IPS-NIHi7 (cell line): ENCODE results near the gene IL17C.

Experiments used
- DNase-seq: peaks from one replicate; pipeline ENCODE4 v3.0.0; 2012; ENCODE audit warnings: mixed read lengths; ENCODE audit errors: extremely low spot score

The IL17C gene

DNA sequence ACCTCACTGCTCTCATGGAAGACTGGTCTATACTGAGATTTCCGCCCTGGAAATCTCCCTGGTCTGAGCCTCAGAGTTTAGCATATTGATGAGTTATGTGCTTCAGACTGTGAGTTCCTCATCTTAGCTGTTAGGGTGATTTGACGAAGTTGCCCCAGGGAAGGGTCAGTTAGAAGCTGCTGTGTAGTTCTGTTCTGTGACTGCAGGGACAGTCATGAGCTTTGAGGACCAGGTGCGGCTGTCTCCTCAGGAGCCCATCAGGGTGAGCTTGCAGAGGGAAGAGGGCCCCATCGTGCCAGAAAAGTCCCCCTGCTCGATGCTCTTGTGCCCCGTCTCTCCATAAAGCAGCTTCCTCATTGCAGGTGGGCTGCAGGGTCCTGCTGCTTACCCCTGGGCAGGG is 28.3 kb upstream of the IL17C start:
- DNase-seq: peak; percentile 62

DNA sequence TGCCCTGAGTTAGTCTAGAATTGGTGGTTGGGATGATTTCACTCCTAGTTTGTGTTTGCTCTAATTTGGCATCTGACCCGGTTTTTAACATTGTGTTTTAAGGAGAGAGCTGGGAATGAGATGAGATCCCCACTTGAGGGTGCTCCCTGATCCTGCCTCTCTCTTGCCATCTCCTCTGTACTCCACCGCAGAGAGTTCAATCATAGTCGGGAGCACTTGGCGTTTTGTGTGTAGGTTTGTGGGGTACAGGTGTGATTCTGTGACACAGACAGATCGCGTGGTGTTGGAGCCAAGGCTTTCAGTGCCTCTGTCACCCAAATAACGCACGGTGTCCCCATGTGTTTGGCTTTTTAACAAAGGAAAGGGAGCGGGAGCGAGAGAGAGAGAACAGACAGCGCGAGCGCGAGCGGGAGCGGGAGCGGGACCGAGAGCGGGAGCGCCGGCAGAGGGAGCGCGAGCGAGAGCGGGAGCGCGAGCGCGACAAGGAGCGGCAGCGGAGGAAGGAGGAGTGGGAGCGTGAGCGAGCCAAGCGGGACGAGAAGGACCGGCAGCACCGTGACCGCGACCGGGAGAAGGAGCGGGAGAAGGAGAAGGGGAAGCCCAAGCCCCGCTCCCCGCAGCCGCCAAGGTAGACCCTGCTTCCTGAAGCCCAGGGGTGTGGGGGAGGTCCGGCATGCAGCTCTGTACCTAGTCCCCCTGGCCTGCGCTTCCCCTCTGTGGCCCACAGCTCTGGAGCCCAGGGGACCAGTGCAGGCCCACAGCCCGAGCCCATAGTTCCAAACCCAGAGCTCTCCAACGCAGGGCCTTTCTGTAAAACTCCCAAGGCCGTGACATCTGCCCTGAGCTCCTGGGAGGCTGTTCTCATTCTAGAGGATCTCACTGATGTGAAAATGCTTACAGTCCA is 27.2 kb upstream of the IL17C start:
- DNase-seq: peak; percentile 86

DNA sequence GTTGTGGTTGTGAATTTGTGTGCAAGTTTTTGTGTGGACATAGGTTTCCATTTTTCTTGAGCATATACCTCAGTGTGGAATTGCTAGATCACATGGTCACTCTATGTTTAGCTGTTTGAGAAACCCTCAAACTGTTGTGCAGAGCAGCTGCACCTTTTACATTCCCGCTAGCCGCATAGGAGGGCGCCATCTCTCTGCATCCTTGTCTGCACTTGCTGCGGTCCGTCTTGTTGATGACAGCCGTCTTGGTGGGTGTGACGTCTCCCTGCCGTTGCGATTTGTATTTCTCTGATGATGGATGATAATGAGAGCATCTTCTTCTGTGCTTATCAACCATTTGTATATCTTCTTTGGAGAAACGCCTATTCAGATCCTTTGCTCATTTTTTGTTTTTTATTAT is 25.1 kb upstream of the IL17C start:
- no peak for DNase-seq

DNA sequence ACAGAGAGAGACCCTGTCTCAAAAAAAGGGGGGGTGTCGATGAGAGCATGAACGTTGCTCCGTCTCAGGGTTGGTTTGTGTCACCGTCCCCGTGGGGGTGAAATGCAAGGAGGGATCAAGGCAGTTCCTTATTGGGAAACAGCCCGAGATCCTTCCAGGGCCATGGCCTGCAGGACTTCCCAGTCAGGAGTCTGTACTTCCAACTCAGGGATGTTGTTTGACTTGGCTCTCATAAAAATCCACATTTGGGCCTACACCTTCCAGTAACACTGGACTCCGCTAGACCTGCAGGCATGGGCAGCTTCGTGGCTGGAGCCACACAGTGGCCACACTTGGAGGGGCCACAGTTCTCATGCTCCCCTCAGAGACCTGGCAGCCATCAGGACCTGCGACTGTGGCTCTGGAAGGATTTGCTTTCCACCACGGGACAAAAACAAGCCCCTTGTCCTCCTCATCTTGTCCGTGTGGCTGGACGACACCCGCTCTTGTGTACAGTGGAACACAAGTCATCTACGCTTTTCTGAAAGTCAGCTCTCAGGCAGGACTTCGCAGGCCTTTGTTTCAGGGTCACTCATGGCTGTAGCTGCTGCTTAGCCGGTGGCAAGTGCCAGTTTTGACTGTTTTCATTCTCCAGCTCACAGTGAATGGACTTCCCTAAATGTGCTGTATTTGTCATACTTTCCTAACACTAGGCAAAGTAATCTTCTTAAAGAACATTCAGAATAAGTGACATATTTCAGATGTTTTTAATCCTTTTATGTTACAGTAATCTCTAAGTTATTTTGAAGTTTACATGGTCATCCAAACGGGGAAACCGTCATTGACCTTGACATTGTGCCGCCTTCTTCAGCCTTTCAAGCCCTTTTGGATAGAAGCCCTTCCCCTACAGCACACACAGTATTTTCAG is 24.2 kb upstream of the IL17C start:
- no peak for DNase-seq

DNA sequence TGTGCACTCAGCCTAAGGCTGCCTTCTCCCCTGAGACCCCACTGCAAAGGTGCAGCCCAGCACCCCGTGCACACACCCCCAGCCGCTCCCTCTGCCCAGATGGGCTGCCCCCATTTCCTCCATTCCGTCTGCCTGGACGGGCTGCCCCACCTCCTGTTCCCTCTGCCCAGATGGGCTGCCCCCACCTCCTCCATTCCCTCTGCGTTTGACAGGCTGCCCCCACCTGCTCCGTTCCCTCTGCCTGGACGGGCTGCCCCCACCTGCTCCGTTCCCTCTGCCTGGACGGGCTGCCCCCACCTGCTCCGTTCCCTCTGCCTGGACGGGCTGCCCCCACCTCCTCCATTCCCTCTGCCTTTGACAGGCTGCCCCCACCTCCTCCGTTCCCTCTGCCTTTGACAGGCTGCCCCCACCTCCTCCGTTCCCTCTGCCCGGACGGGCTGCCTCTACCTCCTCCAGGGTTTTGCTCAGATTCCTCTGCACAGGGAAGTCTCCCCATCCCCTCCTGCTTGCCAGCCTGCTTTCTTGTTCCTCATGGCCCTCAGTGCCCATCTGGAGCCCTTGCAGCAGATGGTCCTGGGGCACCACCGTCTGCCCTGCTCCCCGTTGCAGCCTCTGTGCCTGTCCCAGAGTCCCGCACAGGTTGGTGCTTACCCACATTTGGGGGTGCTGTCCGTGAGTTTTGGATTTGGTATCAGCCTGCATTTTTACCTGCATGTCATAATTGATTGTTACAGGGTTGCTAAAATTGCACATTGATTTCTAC is 23.4 kb upstream of the IL17C start:
- DNase-seq: no peak

DNA sequence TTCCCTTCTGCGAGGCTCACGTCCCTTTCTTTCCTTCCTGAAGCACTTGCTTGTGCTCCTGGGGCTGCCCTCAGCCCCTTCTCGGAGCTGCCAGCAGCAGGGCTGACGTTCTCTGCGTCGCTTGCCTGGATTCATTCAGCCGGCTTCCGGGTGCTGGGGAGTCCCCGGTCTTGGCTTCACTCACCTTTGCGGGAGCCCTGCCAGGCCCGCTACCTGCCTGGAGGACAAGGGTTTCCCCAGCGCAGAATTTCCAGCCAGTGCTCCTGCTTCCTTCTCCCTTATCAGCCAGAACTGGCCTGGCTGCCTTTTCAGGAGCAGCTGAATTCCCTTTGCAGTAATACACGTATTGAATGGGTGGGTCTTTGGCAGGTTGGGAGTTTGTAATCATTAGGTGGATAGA is 22.1 kb upstream of the IL17C start:
- DNase-seq: no peak

DNA sequence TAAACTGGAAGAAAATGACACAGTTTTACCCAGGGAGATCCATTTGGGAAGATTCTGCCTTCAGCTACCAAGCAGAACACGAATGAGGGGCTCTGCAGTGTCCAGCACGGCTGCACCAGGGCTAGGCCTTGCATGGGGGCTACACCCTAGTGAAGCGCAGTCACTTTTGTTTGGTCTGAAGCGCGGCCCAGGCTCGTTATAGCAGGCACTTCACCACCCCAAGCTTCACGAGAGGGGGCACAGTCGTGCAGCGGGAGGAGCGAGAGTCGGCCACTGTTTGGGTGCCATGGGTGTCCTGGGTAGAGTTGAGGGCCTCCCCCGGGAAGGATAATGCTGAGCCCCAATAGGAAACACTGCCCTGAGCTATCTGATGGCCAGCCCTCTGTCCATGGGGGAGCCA is 21.6 kb upstream of the IL17C start:
- no peak for DNase-seq

DNA sequence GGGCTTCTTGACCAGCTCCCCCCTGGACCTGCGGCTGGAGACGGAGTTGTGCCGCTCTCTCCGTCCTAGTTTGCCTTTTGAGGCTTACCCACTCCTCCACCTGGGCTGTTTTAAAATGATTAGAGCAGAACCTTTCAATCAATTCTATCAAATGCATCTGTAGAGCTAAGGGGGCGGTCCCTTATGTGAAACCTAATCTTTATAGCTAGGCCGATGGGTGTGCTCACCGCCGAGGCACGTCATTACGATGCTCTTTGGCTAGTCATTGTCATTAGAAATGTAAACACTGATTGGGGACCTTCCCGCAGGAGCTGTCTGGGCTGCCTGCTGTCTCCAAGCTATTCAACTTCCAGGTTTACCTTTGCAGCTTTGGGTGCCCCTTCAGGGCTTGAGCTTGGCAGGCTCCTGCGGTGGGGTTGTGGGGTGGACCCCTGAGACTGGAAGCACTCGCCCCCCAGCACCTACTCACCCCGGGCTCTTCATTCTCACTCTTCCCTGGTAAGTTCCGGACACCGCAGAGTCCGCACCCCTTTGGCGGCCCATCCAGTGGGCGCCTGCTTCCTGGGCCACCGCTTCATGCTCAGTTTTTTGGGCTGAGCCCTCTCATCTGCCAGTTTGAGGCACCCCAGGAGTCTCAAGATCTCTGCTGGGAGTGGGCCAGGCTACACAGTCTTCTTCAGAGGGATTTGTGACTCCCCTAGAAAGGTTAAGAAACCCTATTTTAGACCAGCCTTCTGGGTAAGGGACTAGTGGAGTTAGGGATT is 20.9 kb upstream of the IL17C start:
- DNase-seq: no peak

DNA sequence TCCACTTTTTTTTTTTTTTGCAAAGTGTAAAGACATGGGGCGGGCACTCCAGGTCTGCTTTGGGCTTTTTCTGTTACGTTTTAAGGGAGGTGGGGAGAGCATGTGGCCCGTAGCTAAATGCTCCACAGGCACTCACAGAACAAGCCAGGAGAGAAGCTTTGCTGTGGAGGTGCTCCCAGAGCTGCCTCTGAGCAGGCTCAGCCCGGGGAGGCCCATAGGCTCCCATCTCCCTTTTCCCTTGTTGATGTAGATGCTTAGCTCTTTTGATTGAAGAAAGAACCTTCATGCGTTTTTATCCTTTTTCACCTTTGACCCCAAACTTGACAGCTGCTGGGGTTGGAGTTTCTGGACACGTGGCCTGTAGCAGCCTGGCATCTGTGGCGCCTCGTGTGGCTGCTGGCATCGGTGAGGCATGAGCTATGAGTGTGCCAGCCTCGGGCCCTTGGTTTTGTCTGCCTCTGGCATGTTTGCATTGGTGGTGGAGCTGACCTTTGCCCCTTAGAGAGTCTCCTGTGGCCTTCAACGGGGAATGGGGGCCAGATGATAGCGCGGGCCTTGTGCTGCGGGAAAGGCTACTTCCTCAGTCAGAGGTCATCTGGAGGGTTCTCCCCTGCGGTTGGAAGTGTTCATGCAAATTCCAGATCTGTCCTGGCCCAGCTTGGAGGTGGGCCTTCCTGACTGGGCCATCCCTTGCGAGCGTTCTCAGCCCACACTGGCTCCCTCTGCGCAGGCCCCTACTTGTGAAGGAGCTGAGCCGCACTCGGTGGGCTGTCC is 20.0 kb upstream of the IL17C start:
- DNase-seq: no peak

DNA sequence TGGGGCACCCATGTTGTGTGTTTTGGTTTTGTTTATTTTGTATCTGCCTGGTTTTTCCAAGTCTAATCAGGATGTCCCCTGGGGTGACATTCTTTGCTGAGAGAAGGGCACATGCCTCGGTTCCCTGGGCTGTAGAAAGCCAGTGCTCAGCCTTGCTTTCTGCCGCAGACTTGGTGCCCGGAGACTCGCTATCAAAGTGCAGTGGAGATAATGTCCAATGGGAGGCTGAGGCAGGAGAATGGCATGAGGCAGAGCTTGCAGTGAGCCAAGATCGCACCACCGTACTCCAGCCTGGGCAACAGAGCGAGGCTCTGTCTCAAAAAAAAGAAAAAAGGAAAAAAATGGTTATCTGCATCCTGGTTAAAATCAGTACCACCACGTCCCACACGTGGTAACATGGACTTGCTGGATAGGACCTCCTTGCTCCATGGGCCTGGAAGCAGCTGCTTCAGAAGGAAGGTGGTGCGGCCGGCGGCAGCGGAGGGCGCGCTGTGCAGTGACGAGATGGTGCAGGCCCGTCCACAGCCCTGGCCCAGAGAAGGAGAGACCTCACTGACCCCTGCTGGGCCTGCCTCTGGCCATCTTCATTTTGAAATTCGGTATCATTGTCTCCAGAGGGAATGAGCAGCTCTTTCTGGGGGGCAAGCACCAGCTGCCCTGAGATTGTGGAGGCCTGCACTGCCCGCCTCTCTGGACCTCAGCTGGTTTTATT is 19.3 kb upstream of the IL17C start:
- DNase-seq: no peak

DNA sequence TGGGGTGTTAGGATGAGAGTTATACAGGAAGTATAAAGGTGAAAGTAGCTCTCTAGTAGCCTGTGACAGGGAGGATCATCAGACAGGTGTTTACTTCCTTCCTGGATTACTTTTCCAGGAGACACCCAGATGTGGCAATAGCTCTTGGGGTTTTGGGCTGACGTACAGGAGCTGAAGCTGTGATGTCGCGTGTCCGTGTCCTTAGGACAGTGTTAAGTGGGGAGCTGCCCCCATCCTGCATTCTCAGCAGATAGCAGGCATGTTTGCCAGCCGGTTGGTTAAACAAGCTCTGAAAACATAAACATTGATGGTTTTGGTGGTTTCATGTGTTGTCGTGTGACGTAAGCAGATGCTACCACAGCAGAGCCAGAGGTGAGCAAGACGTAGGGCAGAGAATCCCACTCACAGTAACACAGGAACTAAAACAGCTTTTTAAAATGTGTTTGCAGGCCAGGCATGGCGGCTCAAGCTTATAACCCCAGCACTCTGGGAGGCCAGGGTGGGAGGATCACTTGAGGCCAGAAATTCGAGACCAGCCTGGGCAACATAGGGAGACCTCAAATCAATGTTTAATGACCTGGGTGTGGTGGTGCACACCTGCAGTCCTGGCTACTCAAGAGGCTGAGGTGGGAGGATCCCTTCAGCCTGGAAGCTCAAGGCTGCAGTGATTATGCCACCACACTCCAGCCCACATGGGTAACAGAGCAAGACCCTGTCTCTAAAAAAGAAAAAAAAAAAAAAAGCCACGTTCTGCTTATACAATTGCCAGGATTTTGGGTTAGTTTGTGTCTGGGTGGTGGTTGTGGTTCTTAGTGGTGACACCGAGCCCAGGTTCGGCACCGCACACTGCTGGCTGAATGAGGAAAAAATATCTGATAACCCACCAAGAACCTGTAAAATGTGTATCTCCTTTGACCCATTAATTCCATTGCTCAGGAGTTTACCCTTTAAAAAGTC is 18.2 kb upstream of the IL17C start:
- DNase-seq: no peak

DNA sequence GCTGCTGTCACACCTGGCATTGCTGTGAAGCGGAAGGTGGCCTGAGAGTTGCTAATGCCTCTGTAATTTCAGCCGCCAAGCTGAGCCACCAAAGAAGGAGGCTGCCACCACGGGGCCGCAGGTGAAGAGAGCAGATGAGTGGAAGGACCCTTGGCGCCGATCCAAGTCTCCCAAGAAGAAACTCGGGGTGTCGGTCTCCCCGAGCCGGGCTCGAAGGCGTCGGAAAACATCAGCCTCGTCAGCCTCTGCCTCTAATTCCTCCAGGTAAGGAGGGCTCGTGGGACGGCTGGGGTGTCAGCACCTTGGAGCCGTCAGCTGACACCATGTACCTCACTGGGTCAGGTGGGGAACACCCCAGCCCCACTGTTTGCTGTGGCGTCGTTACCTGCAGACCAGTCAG is 16.2 kb upstream of the IL17C start:
- no peak for DNase-seq

DNA sequence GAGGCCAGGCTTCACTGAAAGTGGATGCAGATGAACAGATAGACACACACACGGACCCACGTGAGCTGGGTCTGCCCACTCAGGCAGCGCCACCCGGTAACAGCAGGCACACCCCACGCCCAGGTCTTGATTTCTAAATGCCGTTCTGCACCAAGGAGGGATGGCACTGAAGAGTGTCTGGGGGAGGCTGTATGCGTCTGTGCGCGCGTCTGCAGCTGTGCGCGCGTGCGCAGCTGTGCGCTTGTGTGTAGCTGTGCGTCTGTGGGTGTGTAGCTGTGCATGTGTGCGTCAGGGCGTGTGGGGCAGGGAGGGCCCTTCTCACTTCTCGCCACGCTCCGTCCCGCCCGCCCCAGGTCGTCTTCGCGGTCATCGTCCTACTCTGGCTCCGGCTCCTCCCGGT is 15.5 kb upstream of the IL17C start:
- DNase-seq: no peak

DNA sequence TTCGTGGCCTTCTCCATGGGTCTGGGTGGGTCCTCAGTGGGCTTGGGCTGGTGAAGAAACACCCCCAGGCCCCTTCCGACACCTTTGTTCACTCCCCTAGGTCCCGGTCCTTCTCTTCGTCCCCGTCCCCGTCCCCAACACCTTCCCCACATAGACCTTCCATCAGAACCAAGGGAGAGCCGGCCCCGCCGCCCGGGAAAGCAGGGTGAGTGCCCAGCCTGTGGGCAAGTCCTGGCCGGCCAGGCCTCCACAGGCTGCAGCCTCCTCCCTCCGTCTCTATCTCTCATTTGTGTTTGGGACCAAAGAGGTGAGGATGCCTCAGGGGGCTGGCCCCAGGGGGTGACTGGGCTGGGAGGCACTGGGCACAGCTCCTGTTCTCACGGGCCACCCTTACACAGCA is 14.5 kb upstream of the IL17C start:
- DNase-seq: no peak

DNA sequence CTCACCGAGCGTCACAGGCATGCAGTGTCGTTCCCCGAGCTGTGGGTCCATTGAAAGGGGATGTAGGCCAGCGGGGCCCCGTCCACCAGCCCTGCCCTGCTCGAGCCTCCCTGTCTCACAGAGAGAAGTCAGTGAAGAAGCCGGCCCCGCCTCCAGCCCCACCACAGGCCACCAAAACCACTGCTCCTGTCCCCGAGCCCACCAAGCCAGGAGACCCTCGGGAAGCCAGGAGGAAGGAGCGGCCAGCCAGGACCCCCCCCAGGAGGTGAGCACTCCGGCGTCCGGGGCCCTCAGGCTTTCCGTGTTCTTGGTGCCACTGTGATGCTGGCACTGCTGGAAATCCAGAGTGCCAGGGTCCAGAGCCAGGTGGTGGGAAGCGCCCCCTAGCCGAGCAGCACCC is 13.9 kb upstream of the IL17C start:
- no peak for DNase-seq

DNA sequence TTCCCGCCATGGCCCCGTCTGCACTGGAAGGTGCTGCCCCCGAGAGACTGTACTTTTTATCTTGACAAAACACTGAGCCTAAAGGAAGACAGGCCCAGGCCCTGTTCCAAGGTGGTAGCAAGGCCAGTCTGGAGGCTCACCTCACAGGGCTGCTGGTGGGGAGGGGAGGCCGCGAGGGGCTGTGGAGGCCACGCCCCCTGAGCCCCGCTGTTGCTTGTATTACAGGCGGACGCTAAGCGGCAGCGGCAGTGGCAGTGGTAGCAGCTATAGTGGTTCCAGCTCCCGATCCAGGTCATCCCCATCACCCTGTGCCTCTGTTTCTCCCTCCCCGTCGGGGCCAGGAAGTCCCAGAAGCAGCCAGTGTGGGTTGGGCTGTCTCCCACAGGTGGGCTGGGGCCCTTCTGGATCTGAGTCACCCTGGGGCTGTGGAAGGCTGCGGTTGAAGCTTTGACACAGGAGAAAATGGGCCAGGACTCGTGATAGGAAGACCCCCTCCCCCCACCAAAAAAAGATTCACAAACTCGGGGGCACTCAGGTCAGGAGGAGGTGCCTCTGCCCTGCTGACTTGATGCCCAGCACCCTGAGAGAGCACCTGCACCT is 13.3 kb upstream of the IL17C start:
- no peak for DNase-seq

DNA sequence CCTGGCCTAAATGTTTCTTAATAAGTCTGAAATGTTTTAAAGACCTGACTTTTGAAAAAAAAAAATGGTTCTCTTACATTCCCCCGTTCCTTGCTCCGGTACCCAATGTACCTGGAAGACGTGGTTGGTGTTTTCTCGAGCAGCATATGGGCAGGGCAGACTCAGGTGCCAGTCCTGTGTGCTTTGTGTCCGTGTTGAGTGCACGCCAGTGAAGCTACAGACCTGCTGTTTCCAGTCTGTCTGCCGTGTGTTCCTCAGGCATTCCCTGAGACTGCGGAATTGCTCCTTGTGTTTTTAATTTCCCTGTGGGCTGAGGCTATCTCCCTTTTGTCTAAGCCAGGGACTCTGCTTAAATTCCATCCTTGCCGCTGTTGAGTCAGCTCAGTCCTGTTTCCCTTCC is 11.7 kb upstream of the IL17C start:
- DNase-seq: no peak
